Tongue (tissue), 2 donors: Measurements from ENCODE around the gene PNPT1. TPM values are rescaled to one million over a fixed set of nuclear protein-coding genes. Genes with fewer than 3 reads are reported as not detected.
"Not testable (repeated sequence)": the region's sequence is repeated elsewhere in the genome, so short reads cannot be mapped to it uniquely, and the experiment has no call there.

ENCODE experiments used
- DNase-seq: peaks from one replicate; pipeline ENCODE4 v3.0.0-alpha.2; 2015
- total RNA-seq: library from RNA; depleted of rRNA; stranded (reverse); fragments of >200 nt; gene quantifications from one replicate; pipeline ENCODE4 v1.2.3, GENCODE V29; 2014

PNPT1 gene
- total RNA-seq, 1 donor from 2014 or later = 23.8 TPM

DNA sequence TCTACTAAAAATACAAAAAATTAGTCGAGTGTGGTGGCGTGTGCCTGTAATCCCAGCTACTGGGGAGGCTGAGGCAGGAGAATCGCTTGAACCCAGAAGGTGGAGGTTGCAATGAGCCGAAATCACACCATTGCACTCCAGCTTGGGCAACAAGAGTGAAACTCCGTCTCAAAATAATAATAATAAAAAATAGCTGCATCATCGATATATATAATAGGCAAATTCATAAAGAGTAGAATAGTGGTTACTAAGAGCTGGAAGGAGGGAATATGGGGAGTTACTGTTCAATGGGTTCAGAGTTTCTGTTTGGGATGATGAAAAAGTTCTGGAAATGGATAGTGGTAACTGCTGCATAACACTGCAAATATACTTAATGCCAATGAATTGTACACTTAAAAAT, 96.8 kb downstream of the PNPT1 start:
- not testable (repeated sequence) for DNase-seq

- DNase-seq = no peak
Measured at GRCh38 chr2:55595536-55595935, 98.1 kb downstream of the PNPT1 start.

- no peak for DNase-seq
Measured at GRCh38 chr2:55592130-55592529, 101.5 kb downstream of the PNPT1 start.

DNA sequence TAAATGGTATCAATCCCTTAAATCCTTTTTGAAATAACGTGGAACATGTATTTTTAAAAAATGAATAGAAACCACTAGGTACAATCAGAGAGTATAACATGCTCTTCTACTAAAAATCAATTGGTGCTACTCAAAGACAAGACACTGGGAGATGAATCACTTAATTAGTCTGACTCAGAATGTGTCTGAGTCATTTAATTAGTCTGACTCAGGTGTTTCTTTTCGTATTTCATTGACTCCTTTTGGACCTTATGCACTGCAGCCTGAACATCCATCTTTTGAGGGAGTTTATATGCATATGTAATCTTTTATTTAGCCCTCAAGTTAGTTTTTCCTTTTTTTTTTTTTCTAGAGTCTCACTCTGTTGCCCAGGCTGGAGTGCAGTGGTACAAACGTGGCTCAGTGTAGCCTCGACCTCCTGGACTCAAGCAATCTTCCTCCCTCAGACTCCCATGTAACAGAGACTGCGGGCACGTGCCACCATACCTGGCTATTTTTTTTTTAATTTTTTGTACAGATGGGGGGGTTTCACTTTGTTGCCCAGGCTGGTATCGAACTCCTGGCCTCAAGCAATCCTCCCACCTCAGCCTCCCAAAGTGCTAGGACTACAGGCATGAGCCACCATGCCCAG, 102.7 kb downstream of the PNPT1 start:
- no peak for DNase-seq

DNA sequence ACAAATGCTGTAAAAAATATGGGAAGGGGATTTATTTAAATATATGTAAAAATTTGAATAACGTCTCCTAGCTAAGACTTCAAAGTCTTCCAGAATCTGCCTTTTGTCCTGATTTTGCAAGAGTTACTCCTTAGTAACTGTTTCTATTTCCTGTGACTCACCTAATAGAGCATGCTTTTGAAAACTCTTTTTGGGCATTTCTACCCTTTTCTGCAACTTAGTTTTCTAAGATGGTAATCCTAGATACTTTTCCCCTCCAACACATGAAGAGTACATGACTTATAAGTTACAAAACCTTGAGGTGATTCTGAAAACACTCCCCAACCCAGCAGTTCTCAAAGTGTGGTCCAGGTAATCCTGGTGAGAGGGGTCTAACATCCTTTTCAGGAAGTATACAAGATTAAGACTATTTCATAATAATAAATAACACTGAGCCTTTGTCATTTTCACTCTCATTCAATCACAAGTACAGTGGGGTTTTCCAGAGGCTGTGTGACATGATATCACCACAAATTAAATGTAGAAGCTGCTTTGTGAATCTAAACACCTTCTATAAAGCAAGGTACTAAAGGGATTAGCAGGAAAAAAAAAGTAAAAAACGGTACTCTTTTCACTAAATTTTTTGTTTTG, 108.1 kb downstream of the PNPT1 start:
- no peak for DNase-seq

Other genes starting within 250 kb of the PNPT1 start
- 13.0 TPM for gene CFAP36, start 174.1 kb downstream of the PNPT1 start, total RNA-seq
- 80.1 TPM for gene PPP4R3B, start 76.2 kb downstream of the PNPT1 start, total RNA-seq
- 75.8 TPM for gene EFEMP1, start 229.9 kb upstream of the PNPT1 start, total RNA-seq